ENCODE data around the gene PRIM2. TPM values are rescaled to one million over a fixed set of nuclear protein-coding genes. Genes with fewer than 3 reads are reported as not detected.
"Not testable (repeated sequence)": the region's sequence is repeated elsewhere in the genome, so short reads cannot be mapped to it uniquely, and the experiment has no call there.

Gene PRIM2
- 10 to 100 TPM in 1 of 4 donors, 1 to 10 TPM in 3; 5.6 to 19.5 (median 6.9) TPM for total RNA-seq

GRCh38 chr6:57317060-57317943 is at the start of gene PRIM2:
TSS of gene PRIM2 (plus strand) at chr6:57317630. CDS start at chr6:57318446, 816 bp downstream.
- peak; percentile 54 for DNase-seq (ENCODE audit: low spot score)
- no peak for TF ChIP-seq CTCF (IDR thresholded peaks at IDR 0.05)
- ATAC-seq (ENCODE audit: low FRiP score) = peak; percentile 81

GRCh38 chr6:57268294-57268640 is 49.2 kb upstream of the PRIM2 start:
- DNase-seq (ENCODE audit: low spot score) (no peak), ATAC-seq (ENCODE audit: low FRiP score) (no peak)
- TF ChIP-seq CTCF (IDR thresholded peaks at IDR 0.05) = no peak

- not testable (repeated sequence) for ATAC-seq (ENCODE audit: low FRiP score); DNase-seq (ENCODE audit: low spot score)
Observed at GRCh38 chr6:57274113-57274824, 43.2 kb upstream of the PRIM2 start.

- no peak for TF ChIP-seq CTCF (IDR thresholded peaks at IDR 0.05)
- no peak for ATAC-seq (ENCODE audit: low FRiP score)
- no peak for DNase-seq (ENCODE audit: low spot score)
Observed at GRCh38 chr6:57275384-57275783, 42.0 kb upstream of the PRIM2 start.

GRCh38 chr6:57276946-57277345 is 40.5 kb upstream of the PRIM2 start:
- no peak for ATAC-seq (ENCODE audit: low FRiP score)
- no peak for TF ChIP-seq CTCF (IDR thresholded peaks at IDR 0.05)
- no peak for DNase-seq (ENCODE audit: low spot score)

- DNase-seq (ENCODE audit: low spot score) (no peak), ATAC-seq (ENCODE audit: low FRiP score) (no peak)
- no peak for TF ChIP-seq CTCF (IDR thresholded peaks at IDR 0.05)
Observed at GRCh38 chr6:57278570-57278969, 38.9 kb upstream of the PRIM2 start.

GRCh38 chr6:57279013-57279412 is 38.4 kb upstream of the PRIM2 start:
- no peak for DNase-seq (ENCODE audit: low spot score)

More at GRCh38 chr6:57279013-57279412, 38.4 kb upstream of the PRIM2 start:
- TF ChIP-seq CTCF (IDR thresholded peaks at IDR 0.05) = no peak
- no peak for ATAC-seq (ENCODE audit: low FRiP score)
